Activated T-helper 2 cell treated with anti-CD3 and anti-CD28 coated beads, Interferon-gamma antibody, Interleukin-2, Interleukin-4, amounts not matched to agents 10 μg/mL and 5 μg/mL and 100 μg/mL, durations not matched to agents 14 hours and 24 hours and 36 hours (primary cell): ENCODE results near the gene MVD. TPM values are rescaled to one million over a fixed set of nuclear protein-coding genes. Genes with fewer than 3 reads are reported as not detected.

ENCODE experiments used
- DNase-seq: peaks from one replicate; pipeline ENCODE4 v3.0.0; 2021; ENCODE audit warnings: low spot score
- H3K27ac Mint-ChIP-seq: one replicate; pipeline ENCODE4 v1.8.0; 2021; ENCODE audit warnings: mixed read lengths
- H3K27me3 Mint-ChIP-seq: one replicate; pipeline ENCODE4 v1.8.0; 2021; ENCODE audit warnings: low read depth, mixed read lengths
- H3K36me3 Mint-ChIP-seq: one replicate; pipeline ENCODE4 v1.8.0; 2021; ENCODE audit warnings: low read depth, mixed read lengths
- H3K4me1 Mint-ChIP-seq: one replicate; pipeline ENCODE4 v1.8.0; 2021; ENCODE audit warnings: low read depth, mixed read lengths
- H3K4me3 Mint-ChIP-seq: one replicate; pipeline ENCODE4 v1.8.0; 2021; ENCODE audit warnings: low read depth, mild to moderate bottlenecking, moderate library complexity, mixed read lengths
- H3K9me3 Mint-ChIP-seq: one replicate; pipeline ENCODE4 v1.8.0; 2021; ENCODE audit warnings: mixed read lengths
- intact Hi-C: fragments of 100-400 bp; cut with micrococcal nuclease; formaldehyde crosslinking; loops from one replicate; pipeline ENCODE4 v1.15.1; 2023
- total RNA-seq: library from RNA; stranded (reverse); gene quantifications from 2 replicates; pipeline ENCODE4 v1.2.3, GENCODE V29; 2022

Gene MVD
- total RNA-seq, 1 donor from 2014 or later = 132 TPM

GRCh38 chr16:88702371-88703210, 39.7 kb upstream of the MVD start:
- no peaks in the 10 kb centered on the region for H3K27me3 Mint-ChIP-seq
- peaks cover 29% of the 10 kb centered on the region for H3K36me3 Mint-ChIP-seq
- no peak for DNase-seq
- intact Hi-C loops = loop anchor here (5.0 kb wide), 2 partner anchors 100 to 130 kb away; partner anchors contain the start of genes CDT1 and ZC3H18
- no peaks in the 10 kb centered on the region for H3K9me3 Mint-ChIP-seq
- peaks cover 56% of the 10 kb centered on the region for H3K4me1 Mint-ChIP-seq
- peak overlapping the region; percentile 93 for H3K27ac Mint-ChIP-seq
- peak overlapping the region; percentile 83 for H3K4me3 Mint-ChIP-seq

DNA sequence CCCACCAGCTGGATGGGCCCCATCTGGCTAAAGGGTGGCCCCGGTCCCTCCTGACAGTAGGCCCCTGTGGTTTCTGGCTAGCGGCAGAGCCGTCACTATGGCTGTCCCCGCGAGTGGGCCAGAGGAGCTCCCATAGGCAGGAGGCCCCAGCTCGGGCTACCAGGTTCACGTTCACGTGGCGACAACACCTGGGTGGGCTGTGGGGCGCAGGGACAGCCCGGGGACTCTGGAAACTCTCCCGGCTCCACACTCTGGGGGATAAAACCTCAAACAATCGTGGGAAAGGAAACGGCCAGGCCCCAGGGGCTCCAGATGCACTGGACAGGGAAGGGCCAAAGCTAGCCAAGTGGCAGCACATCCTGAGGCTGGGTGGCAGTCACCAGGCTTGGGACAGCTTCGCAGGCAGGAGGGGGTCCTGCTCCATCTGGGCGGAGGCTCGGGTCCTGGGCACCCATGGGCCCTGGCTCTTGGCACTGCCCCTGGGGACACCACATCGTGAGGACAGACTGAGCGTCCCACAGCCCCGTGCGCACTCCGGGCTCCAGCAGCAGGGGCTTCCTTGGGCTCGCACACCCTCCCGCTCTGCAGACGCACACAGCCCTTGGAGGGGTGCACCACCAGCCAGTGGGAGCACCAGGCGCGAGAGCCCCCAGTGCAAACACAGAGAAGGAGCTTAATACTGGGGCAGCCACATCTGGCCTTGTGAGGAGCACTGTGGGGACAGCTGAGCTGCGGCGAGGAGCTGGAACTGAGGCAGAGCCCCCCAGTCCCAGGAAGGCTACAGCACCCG, 38.9 kb upstream of the MVD start:
- peaks cover 33% of the 10 kb centered on the region for H3K36me3 Mint-ChIP-seq
- H3K27me3 Mint-ChIP-seq = no peaks in the 10 kb centered on the region

GRCh38 chr16:88700636-88701482, 38.0 kb upstream of the MVD start:
- Mint-ChIP-seq H3K9me3 (no peaks in the 10 kb centered on the region), H3K27me3 (no peaks in the 10 kb centered on the region), H3K27ac (peak overlapping the region; percentile 94), H3K4me3 (peak overlapping the region; percentile 83), H3K4me1 (peaks cover 50% of the 10 kb centered on the region), H3K36me3 (peaks cover 35% of the 10 kb centered on the region)
- DNase-seq = peak; percentile 93
- intact Hi-C loops = loop anchor here (1.0 to 5.0 kb wide), 3 partner anchors 15 to 129 kb away; partner anchors contain the start of genes CDT1, SNAI3 and ZC3H18

More for the DNA sequence above, 38.9 kb upstream of the MVD start:
- DNase-seq = no peak
- Mint-ChIP-seq H3K4me3 (peak overlapping the region; percentile 83), H3K4me1 (peaks cover 50% of the 10 kb centered on the region), H3K9me3 (no peaks in the 10 kb centered on the region), H3K27ac (peak overlapping the region; percentile 93)
- intact Hi-C loops = loop anchor here (1.0 to 5.0 kb wide), 3 partner anchors 15 to 129 kb away; partner anchors contain the start of genes CDT1, SNAI3 and ZC3H18

DNA sequence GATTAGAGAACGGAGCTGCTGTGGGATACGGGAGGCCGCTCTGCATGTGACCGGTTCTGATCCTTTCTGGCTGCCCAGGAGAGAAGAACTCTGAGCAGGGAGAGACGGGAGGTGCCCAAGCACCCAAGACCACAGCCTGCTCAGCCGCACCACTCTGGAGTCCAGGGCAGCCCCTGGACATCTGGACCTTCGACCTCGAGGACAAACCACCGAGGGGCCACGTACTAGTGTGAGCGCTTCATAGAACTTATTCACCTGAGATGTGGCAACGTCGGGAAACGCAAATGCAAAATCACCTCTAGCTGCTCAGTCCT, 37.4 kb upstream of the MVD start:
- Mint-ChIP-seq H3K4me1 (peaks cover 47% of the 10 kb centered on the region), H3K4me3 (peak overlapping the region; percentile 83), H3K27ac (peak overlapping the region; percentile 94), H3K27me3 (no peaks in the 10 kb centered on the region), H3K36me3 (peaks cover 35% of the 10 kb centered on the region), H3K9me3 (no peaks in the 10 kb centered on the region)
- DNase-seq = no peak
- intact Hi-C loops = loop anchor here (5.0 kb wide), 2 partner anchors 102 to 128 kb away; partner anchors contain the start of genes CDT1 and ZC3H18

GRCh38 chr16:88699180-88699579, 36.3 kb upstream of the MVD start:
- Mint-ChIP-seq H3K36me3 (peaks cover 35% of the 10 kb centered on the region), H3K4me1 (peaks cover 42% of the 10 kb centered on the region), H3K9me3 (no peaks in the 10 kb centered on the region), H3K27ac (no peak overlapping the region), H3K4me3 (no peak overlapping the region), H3K27me3 (no peaks in the 10 kb centered on the region)
- DNase-seq = no peak
- intact Hi-C loops = no loop called here

- Mint-ChIP-seq H3K36me3 (peaks cover 35% of the 10 kb centered on the region), H3K9me3 (no peaks in the 10 kb centered on the region), H3K4me3 (no peak overlapping the region), H3K4me1 (peaks cover 37% of the 10 kb centered on the region), H3K27me3 (no peaks in the 10 kb centered on the region), H3K27ac (no peak overlapping the region)
- DNase-seq = no peak
- intact Hi-C loops = no loop called here
These were observed 35.8 kb upstream of the MVD start for GRCh38 chr16:88698646-88699045.

DNA sequence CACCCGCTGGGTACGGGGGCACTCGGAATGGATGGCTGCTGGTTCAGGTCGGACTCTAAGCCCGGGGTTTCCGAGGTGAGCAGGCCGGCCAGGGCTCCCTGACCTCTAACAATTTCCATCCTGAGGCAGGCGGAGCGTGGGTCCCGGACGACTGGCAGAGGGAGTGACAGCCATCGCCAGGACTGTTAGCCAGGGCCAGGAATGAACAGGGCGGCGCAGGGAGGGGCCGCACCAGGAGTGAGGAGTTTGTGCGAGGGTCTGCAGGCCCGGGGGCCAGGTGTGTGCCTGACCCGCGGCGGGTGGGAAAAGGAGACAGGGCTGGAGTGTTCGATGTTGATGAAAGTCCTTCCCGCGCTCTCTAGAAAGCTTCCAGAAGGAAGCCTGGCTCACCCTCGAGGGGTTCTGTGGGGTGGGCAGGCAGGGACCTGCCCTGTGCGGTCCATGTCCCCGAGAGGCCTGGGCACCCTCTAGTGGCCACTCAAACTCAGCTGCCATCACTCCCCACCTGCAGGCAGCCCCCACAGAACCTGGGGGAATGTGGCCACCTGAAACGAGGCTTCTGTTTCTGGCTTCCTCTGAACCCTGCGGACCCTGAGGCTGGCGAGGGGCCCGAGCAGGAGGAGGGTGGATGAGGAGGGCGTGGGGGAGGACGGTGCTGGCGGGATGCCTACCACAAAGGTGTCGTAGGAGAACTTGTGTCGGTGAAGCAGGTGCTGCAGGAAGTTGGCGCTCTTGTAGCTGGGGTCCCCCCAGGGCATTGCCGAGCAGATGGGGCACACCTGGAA, 35.1 kb upstream of the MVD start:
- H3K4me1 Mint-ChIP-seq = peaks cover 30% of the 10 kb centered on the region
- intact Hi-C loops = no loop called here
- H3K27me3 Mint-ChIP-seq = no peaks in the 10 kb centered on the region
- no peak overlapping the region for H3K27ac Mint-ChIP-seq
- peaks cover 33% of the 10 kb centered on the region for H3K36me3 Mint-ChIP-seq
- no peaks in the 10 kb centered on the region for H3K9me3 Mint-ChIP-seq
- H3K4me3 Mint-ChIP-seq = no peak overlapping the region
- DNase-seq = no peak

- DNase-seq = no peak
- Mint-ChIP-seq H3K4me1 (peaks cover 26% of the 10 kb centered on the region), H3K36me3 (peaks cover 27% of the 10 kb centered on the region), H3K27ac (no peak overlapping the region), H3K27me3 (no peaks in the 10 kb centered on the region), H3K9me3 (no peaks in the 10 kb centered on the region), H3K4me3 (no peak overlapping the region)
- intact Hi-C loops = no loop called here
These were observed 34.4 kb upstream of the MVD start for GRCh38 chr16:88697116-88697830.

DNA sequence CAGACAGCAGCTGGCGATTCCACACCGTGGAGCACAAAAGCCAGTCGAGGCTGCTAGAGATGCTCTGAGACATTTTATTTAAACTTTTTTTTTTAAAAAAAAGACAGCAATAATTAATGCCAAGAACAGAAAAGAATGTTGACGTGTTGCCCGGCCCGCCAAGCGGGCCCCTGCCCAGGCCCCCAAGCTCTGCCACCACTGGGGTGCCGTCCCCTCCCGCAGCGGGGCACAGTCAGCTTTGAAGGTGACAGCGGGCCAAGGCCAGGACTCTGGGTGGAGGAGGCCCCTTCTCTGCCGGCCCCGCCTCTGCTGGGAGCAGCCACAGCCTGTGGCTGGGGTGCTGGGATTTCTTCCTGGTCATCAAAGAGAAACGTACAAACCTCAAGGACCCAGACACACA, 33.5 kb upstream of the MVD start:
- no peak overlapping the region for H3K27ac Mint-ChIP-seq
- H3K4me3 Mint-ChIP-seq = no peak overlapping the region
- intact Hi-C loops = no loop called here
- no peaks in the 10 kb centered on the region for H3K27me3 Mint-ChIP-seq
- H3K4me1 Mint-ChIP-seq = peaks cover 24% of the 10 kb centered on the region
- no peaks in the 10 kb centered on the region for H3K9me3 Mint-ChIP-seq
- DNase-seq = no peak
- H3K36me3 Mint-ChIP-seq = peaks cover 27% of the 10 kb centered on the region

DNA sequence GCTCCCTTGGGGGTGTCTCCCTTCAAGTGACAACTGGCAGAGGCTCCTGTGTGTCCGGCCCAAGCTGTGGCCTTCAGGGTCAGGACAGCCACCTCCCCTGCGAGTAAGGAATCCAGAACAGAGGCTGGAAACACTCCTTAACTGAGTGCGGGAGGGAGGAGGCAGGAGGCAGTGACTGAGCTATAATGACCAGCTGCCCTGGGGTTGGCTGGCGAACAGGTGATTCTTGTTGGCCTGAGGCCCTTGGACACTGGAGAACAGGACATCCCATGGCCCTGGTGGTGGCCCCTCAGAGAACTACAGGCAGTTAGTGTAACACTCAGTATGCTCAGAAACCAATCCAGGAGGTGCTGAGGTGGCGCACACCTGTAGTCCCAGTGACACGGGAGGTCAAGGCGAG, 32.9 kb upstream of the MVD start:
- intact Hi-C loops = no loop called here
- no peak for DNase-seq
- Mint-ChIP-seq H3K27me3 (no peaks in the 10 kb centered on the region), H3K9me3 (no peaks in the 10 kb centered on the region), H3K36me3 (peaks cover 27% of the 10 kb centered on the region), H3K27ac (no peak overlapping the region), H3K4me3 (no peak overlapping the region), H3K4me1 (peaks cover 26% of the 10 kb centered on the region)

DNA sequence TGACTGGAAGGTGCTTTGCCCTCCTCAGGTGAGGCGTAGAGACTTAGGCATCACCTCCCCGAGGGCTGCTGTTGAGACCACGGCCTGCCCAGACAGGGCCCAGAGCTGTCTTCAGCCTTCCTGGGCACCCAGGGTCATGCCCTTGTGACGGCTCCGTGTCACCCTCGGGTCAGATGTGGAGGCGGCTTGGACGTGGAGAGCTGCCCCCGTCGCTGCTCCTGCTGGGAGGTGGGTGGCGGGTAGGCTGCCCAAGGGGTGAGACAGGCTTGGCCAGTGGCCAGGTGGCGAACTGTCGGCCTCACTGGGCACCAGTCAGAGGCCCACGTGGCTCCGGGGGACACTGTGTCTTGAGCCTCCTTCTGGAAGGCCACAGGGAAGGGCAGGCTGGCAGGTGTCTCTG, 32.3 kb upstream of the MVD start:
- Mint-ChIP-seq H3K27ac (no peak overlapping the region), H3K4me1 (peaks cover 27% of the 10 kb centered on the region), H3K36me3 (peaks cover 23% of the 10 kb centered on the region), H3K9me3 (no peaks in the 10 kb centered on the region), H3K27me3 (no peaks in the 10 kb centered on the region), H3K4me3 (no peak overlapping the region)
- intact Hi-C loops = no loop called here
- no peak for DNase-seq
